GM12801 (cell line): ENCODE results near the gene MYH6.

Source experiments
- CTCF ChIP-seq: IDR thresholded peaks from one replicate; pipeline ENCODE4 v1.5.1; 2011; ENCODE audit warnings: control low read depth; ENCODE audit not compliant: insufficient read length; ENCODE audit errors: extremely low read depth

Gene MYH6

GRCh38 chr14:23361320-23361719 lies 46.8 kb downstream of the MYH6 start:
- TF ChIP-seq CTCF: no peak

- no peak for TF ChIP-seq CTCF
Observed at GRCh38 chr14:23360496-23360895, 47.6 kb downstream of the MYH6 start.

- TF ChIP-seq CTCF: no peak
Observed at GRCh38 chr14:23359722-23360447, 48.2 kb downstream of the MYH6 start.

GRCh38 chr14:23359167-23359626 lies 48.9 kb downstream of the MYH6 start:
- no peak for TF ChIP-seq CTCF

- no peak for TF ChIP-seq CTCF
Observed at GRCh38 chr14:23358553-23359166, 49.4 kb downstream of the MYH6 start.

GRCh38 chr14:23358042-23358441 lies 50.0 kb downstream of the MYH6 start:
- no peak for TF ChIP-seq CTCF

- no peak for TF ChIP-seq CTCF
Observed at GRCh38 chr14:23357261-23357660, 50.8 kb downstream of the MYH6 start.
